GM12891 (cell line): ENCODE measurements around the gene PRPF6.
"Not testable (repeated sequence)": the region's sequence is repeated elsewhere in the genome, so short reads cannot be mapped to it uniquely, and the experiment has no call there.

Experiments
- DNase-seq: peaks from one replicate; pipeline ENCODE4 v3.0.0; 2011; ENCODE audit warnings: low spot score; ENCODE audit not compliant: insufficient read length
- FAIRE-seq: peaks from 2 replicates; lab custom pipeline; 2011; peaks lifted over from hg19 to GRCh38; lab: Jason Lieb, UNC
- PAX5 ChIP-seq: IDR thresholded peaks from 2 replicates; pipeline ENCODE4 v1.6.1; 2011; ENCODE audit warnings: low read length, moderate library complexity, mild to moderate bottlenecking; ENCODE audit not compliant: insufficient read depth, severe bottlenecking
- POLR2A ChIP-seq: IDR thresholded peaks from 2 replicates; pipeline ENCODE4 v1.6.1; 2011; ENCODE audit warnings: low read depth, low read length, control low read depth
- POLR2AphosphoS5 ChIP-seq: IDR thresholded peaks from 2 replicates; pipeline ENCODE4 v1.6.1; 2011; ENCODE audit warnings: low read depth, low read length, control low read depth
- POU2F2 ChIP-seq: IDR thresholded peaks from 2 replicates; pipeline ENCODE4 v1.6.1; 2011; ENCODE audit warnings: low read depth, mild to moderate bottlenecking, control low read depth, low read length, moderate library complexity
- SPI1 ChIP-seq: IDR thresholded peaks from 2 replicates; pipeline ENCODE4 v1.6.1; 2011; ENCODE audit warnings: low read depth, low read length, control low read depth
- TAF1 ChIP-seq: IDR thresholded peaks from 2 replicates; pipeline ENCODE4 v1.6.1; 2011; ENCODE audit warnings: low read depth, low read length, control low read depth

PRPF6 gene

GRCh38 chr20:64009811-64010387, 29.0 kb downstream of the PRPF6 start:
- FAIRE-seq = no peak
- no peak for DNase-seq
- TF ChIP-seq PAX5 (no peak), TAF1 (no peak), POU2F2 (no peak), SPI1 (no peak), POLR2AphosphoS5 (no peak), POLR2A (no peak)

- TF ChIP-seq PAX5 (no peak), POLR2A (peak; percentile 26; the same call in 1 of the 2 replicates)
- FAIRE-seq = peak; percentile 60
- DNase-seq = no peak
Observed at GRCh38 chr20:64010711-64011237, 29.8 kb downstream of the PRPF6 start.

DNA sequence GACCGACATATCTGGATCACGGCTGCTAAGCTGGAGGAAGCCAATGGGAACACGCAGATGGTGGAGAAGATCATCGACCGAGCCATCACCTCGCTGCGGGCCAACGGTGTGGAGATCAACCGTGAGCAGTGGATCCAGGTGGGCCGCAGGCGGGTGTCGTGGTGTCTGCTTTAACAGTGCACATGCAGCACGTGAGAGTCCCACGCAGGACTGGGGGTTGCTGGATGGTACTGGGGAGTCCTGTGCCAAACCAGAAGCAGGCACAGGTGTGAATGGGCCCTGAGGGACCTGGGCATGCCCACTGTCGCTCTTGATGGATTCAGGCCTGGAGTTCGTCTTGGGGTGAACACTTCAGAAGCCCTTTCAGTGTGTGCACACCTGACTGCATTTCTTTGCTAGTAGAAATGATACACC, 30.4 kb downstream of the PRPF6 start:
- no peak for DNase-seq
- peak; percentile 20 for FAIRE-seq
- TF ChIP-seq POU2F2 (no peak), POLR2AphosphoS5 (peak; percentile 63; the same call in 1 of the 2 replicates)

DNA sequence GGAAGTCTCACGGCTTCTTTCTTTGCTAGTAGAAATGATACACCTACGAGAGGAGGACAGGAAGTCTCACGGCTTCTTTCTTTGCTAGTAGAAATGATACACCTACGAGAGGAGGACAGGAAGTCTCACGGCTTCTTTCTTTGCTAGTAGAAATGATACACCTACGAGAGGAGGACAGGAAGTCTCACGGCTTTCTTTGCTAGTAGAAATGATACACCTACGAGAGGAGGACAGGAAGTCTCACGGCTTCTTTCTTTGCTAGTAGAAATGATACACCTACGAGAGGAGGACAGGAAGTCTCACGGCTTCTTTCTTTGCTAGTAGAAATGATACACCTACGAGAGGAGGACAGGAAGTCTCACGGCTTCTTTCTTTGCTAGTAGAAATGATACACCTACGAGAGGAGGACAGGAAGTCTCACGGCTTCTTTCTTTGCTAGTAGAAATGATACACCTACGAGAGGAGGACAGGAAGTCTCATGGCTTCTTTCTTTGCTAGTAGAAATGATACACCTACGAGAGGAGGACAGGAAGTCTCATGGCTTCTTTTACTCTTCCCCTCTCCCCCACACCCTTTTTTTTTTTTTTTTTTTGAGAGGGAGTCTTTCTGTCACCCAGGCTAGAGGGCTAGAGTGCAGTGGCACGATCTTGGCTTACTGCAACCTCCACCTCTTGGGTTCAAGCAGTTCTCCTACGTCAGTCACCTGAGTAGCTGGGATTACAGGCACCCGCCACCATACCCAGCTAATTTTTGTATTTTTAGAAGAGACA, 31.6 kb downstream of the PRPF6 start:
- DNase-seq, FAIRE-seq: not testable (repeated sequence)

DNA sequence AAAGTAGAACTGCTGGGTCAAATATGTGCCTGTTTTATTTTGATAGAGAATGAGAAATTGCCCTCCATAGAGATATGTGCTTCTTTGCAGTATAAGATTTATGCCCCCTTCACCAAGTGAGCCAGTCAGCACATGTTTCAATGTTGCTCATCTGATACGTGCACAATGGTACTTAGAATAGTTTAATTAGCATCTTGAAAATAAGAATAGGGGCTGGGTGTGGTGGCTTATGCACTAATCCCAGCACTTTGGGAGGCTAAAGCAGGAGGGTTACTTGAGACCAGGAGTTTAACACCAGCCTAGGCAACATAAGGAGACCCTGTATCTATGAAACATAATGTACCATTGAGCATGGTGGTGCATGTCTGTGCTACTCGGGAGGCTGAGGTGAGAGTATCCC, 34.7 kb downstream of the PRPF6 start:
- no peak for TF ChIP-seq SPI1
- TF ChIP-seq TAF1 = no peak
- no peak for TF ChIP-seq POU2F2
- no peak for TF ChIP-seq POLR2AphosphoS5
- no peak for TF ChIP-seq PAX5
- no peak for TF ChIP-seq POLR2A
- FAIRE-seq = no peak
- no peak for DNase-seq

DNA sequence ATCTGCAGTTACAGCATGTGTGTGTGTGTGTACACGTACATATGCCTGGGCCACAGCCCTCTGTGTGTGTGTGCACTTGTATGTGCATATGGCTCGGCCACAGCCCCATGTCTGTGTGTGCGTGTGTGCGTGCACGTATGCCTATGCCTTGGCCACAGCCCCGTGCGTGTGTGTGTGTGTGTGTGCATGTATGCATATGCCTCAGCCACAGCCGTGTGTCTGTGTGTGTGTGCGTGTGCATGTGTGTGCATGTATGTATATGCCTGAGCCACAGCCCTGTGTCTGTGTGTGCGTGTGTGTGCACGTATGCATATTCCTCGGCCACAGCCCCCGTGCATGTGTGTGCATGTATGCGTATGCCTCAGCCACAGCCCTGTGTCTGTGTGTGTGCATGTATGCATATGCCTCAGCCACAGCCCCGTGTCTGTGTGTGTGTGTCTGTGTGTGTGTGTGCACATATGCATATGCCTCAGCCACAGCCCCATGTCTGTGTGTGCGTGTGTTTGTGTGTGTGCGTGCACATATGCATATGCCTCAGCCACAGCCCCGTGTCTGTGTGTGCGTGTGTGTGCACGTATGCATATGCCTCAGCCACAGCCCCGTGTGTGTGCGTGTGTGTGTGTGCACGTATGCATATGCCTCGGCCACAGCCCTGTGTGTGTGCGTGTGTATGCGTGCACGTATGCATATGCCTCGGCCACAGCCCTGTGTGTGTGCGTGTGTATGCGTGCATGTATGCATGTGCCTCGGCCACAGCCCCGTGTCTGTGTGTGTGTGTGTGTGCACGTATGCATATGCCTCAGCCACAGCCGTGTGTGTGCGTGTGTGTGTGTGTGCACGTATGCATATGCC, 40.4 kb downstream of the PRPF6 start:
- peak; percentile 50 for FAIRE-seq
- DNase-seq = no peak
- no peak for TF ChIP-seq SPI1
- TF ChIP-seq POLR2A = peak; percentile 52; the same call in 1 of the 2 replicates
- TF ChIP-seq POU2F2 = no peak; the same call in 1 of the 2 replicates

GRCh38 chr20:64022671-64023360, 41.9 kb downstream of the PRPF6 start:
- DNase-seq (no peak), FAIRE-seq (no peak)
- no peak for TF ChIP-seq SPI1
- no peak; the same call in 1 of the 2 replicates for TF ChIP-seq POLR2AphosphoS5
- no peak for TF ChIP-seq POLR2A
- TF ChIP-seq POU2F2 = no peak
- no peak for TF ChIP-seq PAX5
- TF ChIP-seq TAF1 = no peak

DNA sequence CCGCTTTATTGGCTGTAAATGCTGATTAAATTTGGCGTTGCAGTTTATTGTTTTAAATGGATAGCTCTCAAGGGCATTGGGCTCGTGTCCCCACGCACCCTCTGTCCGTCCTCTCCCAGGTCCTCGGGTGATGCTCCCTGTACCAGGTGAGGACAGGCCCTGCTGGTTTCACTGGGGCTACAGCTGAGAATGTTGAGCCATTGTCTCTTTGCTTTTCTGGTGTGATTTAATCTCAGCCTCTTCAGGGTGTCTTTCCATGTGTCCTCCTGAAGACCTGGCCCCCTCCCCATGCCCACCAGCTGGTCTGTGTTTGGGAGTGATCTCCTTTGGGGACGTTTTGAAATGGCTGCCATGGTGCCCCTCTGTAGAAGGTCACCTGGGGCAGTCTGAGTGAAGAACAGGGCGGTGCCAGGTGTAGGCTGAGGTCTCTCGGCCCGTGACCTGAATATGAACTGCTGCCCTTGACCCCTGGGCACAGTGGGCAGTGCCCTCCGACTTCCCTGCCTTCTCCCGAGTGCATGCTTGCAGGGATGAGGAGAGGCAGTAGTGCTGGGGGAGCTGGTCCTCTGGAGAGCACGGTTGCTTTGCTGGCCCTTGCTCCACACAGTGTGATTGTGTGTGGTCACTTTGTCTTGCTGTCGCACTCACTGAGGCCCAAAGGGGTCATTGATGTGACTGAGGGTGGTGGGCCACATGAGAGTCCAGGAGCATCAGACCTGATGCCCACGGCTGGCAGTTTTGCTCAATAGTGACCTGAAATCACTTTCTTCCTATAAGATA, 42.6 kb downstream of the PRPF6 start:
- FAIRE-seq = no peak
- no peak for DNase-seq
- TF ChIP-seq POLR2A = no peak
- no peak for TF ChIP-seq SPI1
- no peak for TF ChIP-seq PAX5
- no peak for TF ChIP-seq POLR2AphosphoS5
- TF ChIP-seq TAF1 = no peak
- no peak for TF ChIP-seq POU2F2
